Right lobe of liver (tissue), 4 donors: ENCODE results near the gene DRC1.

Experiments
- CTCF ChIP-seq, 4 donors: fragments of 200-600 bp in 3 of 4; fragments of 450-650 bp in 1 of 4; IDR thresholded peaks; one replicate each; pipeline versions ENCODE4 v1.5.1 to v1.8.0; 2016 to 2022; ENCODE audit warnings: antibody characterized with exemption in 4 of 4, mild to moderate bottlenecking in 2 of 4
- POLR2A ChIP-seq: fragments of 450-650 bp; IDR thresholded peaks from one replicate; pipeline ENCODE4 v1.6.1; 2017; ENCODE audit warnings: antibody characterized with exemption, mild to moderate bottlenecking
- donor health status: DM: no; HTN: no; CAD: no.
- donor health status: DM: no; HTN: no; CAD: no.
- donor health status: DM: no; HTN: yes; CAD: no.

GRCh38 chr2:26442707-26443106, 41.0 kb downstream of the DRC1 start:
- TF ChIP-seq CTCF (IDR thresholded peaks at IDR 0.05) (no peak), POLR2A (no peak)
